ENCODE results near the gene SLC27A6. TPM values are rescaled to one million over a fixed set of nuclear protein-coding genes. Genes with fewer than 3 reads are reported as not detected.
"Not testable (repeated sequence)": the region's sequence is repeated elsewhere in the genome, so short reads cannot be mapped to it uniquely, and the experiment has no call there.

SLC27A6 gene, protein sequence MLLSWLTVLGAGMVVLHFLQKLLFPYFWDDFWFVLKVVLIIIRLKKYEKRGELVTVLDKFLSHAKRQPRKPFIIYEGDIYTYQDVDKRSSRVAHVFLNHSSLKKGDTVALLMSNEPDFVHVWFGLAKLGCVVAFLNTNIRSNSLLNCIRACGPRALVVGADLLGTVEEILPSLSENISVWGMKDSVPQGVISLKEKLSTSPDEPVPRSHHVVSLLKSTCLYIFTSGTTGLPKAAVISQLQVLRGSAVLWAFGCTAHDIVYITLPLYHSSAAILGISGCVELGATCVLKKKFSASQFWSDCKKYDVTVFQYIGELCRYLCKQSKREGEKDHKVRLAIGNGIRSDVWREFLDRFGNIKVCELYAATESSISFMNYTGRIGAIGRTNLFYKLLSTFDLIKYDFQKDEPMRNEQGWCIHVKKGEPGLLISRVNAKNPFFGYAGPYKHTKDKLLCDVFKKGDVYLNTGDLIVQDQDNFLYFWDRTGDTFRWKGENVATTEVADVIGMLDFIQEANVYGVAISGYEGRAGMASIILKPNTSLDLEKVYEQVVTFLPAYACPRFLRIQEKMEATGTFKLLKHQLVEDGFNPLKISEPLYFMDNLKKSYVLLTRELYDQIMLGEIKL
- 11.2 TPM for total RNA-seq

DNA sequence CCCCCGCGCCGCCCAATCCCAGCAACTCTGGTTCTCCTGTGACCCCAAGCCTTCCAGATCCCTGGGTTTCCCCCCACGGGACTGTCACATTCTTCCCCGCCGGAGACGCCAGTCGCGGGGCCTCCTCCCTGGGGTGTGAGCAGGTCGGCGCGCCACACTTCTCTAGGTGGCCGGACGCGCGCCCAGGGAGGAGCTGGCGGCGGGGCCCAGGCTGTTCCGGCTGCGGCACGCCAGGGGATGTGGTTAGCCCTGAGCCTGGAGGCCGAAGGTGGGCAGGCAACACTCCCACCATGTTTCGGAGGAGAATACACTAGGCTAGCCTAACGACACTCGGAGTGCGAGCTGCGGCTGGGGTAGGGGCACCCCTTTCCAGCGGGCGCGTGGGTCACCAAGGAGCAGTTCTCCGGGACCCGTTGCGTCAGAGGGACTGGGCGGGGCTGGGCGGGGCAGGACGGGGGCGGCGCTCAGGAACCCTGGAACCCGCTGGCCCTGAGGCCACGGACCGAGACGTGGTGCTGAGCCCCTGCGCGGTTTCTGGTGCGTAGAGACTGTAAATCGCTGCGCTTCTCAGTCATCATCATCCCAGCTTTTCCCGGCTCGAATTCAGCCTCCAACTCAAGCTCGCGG lies at the start of gene SLC27A6:
Gene SLC27A6 (plus strand): TSS at position 478 of the 627 bp plus-strand sequence. CDS start 650 bp downstream, outside the sequence.
- peak; percentile 45 for DNase-seq

DNA sequence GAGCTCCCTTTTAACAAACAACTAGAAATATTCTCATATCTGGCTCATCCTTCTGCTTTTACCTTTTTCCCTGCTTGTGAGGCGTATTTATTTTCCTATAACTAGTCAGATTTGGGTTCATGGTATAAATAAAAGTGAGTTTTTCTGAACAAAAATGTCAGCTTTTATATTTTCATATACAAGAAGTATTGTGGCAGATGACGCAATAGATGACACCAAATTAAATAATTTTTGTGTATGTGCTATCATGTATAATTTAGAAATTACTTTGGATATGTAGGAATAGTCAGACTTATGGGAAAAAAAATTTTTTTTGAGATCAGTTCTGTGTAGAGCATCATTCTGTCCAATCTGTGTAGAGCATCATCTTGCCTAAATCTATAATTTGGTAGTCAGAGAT lies 45.7 kb upstream of the SLC27A6 start:
- no peak for DNase-seq

GRCh38 chr5:128920345-128921215 lies 44.7 kb upstream of the SLC27A6 start:
- peak; percentile 67 for DNase-seq

- no peak for DNase-seq
Measured at GRCh38 chr5:128924299-128924698, 41.0 kb upstream of the SLC27A6 start.

DNA sequence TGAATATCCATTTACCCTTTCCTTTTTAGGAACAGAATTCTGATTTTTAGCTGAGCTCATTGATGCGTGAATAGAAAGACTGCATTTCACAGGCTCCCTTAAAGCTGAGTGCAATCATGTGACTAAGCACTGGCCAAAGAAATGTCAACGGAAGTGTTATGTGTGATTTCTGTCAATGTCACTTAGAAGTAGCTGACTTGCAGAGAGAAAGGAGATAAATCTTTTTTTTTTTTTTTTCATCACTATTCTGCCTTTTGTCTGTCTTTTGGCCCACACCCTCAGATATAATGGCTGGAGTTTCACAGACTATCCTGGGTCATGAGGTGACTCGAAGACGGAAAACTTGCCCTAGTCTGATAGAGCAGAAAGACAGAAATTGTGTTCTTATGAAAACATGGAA lies 39.3 kb upstream of the SLC27A6 start:
- no peak for DNase-seq

DNA sequence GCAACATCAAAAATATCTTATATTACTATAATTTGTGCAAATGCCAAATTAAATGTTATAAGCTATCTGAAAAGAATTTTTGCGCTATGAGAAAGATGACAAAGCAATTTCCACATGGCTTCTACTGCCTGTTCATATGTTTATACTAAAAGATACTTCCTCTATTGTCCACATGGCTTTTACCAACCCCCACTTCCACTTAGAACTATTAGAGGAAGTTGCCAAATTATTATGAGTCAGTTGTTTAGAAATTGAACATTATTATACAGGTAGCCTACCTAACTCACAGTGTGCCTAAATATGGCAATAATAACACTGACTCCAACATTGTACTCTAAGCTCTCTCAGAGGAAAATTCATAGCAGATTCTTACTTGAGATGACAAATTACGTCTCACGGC lies 37.6 kb upstream of the SLC27A6 start:
- DNase-seq: no peak

GRCh38 chr5:128932232-128932631 lies 33.1 kb upstream of the SLC27A6 start:
- not testable (repeated sequence) for DNase-seq

GRCh38 chr5:128943100-128943499 lies 22.2 kb upstream of the SLC27A6 start:
- DNase-seq: not testable (repeated sequence)

DNA sequence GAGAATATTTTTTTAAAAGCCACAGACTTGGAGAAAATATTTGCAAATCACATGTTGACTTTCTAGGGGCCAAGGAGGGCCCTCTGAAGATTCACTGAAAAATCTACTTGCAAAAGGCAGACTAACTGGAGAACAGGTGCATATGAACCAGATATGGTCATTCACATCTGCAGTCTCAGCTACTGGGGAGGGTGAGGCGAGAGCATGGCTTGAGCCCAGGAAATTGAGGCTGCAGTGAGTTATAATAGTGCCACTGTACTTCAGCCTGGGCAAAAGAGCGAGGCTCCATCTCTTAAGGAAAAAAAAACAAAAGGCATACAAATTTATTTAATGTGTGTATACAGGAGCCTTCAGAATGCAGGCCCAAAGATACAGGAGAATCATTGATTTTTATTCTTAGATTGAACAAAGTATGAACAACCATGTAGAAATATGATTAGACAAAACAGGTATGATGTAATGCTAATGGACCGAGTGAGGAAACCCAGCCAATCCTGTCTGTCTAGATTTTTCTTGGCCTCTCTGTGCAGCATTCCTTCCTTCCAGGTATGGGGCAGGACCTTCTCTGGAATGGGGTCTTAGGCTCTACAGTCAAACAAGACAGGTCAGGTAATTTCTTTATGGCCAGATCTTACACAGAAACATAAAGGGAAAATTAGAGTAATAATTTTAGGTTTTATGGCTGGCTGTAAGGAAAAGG lies 15.3 kb upstream of the SLC27A6 start:
- no peak for DNase-seq

- DNase-seq: not testable (repeated sequence)
Measured at GRCh38 chr5:128951301-128951700, 14.0 kb upstream of the SLC27A6 start.

GRCh38 chr5:128956164-128956563 lies 9.1 kb upstream of the SLC27A6 start:
- no peak for DNase-seq

- no peak for DNase-seq
Measured at GRCh38 chr5:128962211-128962610, 3.1 kb upstream of the SLC27A6 start.

- DNase-seq: no peak
Measured at GRCh38 chr5:128965638-128966302, 482 bp downstream of the SLC27A6 start.

DNA sequence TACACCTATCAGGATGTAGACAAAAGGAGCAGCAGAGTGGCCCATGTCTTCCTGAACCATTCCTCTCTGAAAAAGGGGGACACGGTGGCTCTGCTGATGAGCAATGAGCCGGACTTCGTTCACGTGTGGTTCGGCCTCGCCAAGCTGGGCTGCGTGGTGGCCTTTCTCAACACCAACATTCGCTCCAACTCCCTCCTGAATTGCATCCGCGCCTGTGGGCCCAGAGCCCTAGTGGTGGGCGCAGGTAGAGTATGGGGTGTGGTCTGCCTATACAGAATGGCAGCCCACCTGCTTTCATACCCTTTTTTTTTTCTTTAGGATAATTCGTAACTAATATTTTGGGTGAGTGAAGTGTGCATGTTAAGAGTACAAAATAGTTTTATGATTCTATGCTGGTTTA lies 1.1 kb downstream of the SLC27A6 start:
- no peak for DNase-seq

DNA sequence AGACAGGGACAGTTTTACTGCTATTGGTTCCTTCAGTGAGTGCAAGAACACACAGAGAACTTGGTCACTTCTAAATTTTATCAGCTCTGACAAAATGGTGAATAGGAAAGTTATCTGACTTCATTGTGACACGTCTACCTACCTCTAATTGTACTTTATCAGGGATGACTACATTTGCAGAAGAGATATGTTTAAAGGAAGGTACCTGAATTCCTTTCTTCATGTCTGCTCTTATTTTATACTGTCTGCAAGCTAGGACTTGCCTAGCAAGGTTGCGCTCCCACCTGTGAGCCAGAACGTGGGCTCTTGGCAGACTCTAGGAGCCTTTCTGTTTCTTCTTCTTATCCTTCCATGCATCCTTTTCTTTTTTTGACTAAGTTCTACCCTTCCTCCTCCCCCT lies 1.6 kb downstream of the SLC27A6 start:
- no peak for DNase-seq

GRCh38 chr5:128973244-128973643 lies 8.0 kb downstream of the SLC27A6 start:
- DNase-seq: no peak

DNA sequence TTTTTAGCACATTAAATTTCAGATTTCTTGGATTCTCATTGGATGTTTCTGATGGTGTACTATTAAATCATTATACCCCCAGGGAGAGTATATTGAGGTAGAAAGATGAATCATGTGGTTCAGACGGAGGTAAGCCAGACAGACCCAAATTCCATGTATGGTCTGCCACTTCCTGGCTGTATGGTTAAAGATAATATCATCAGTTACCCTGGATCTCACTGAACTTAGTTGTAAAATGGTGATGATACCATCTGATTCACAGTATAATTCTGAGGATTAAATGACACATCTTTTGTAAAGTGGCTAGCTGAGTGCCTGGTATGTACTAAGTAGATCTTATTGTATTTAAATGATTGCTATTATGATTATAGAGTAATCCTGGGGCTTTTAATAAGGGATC lies 9.3 kb downstream of the SLC27A6 start:
- no peak for DNase-seq

- no peak for DNase-seq
Measured at GRCh38 chr5:128979761-128980160, 14.5 kb downstream of the SLC27A6 start.

GRCh38 chr5:128980917-128981316 lies 15.6 kb downstream of the SLC27A6 start:
- no peak for DNase-seq

DNA sequence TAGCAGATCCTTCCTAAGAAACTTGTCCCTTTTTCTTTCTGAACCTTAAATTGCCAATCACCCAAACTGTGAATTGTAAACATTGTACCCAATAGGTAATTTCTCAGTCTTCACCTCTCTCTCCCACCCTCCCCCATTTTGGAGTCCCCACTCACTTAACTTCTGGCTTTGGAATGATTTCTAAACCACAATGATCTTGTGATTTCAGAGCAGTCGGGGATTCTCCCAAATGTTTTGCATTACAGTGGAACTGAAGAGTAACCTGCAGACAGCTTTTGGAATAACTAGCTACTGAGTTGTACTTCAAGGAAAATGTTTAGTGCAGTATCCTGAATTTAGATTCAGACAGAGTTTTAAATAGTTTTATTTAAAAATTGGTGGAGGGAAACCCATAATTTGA lies 19.2 kb downstream of the SLC27A6 start:
- no peak for DNase-seq

GRCh38 chr5:128988476-128988875 lies 23.2 kb downstream of the SLC27A6 start:
- DNase-seq: no peak

All from tongue (tissue), 2 donors.